ENCODE measurements around the gene MRPS2. TPM values are rescaled to one million over a fixed set of nuclear protein-coding genes. Genes with fewer than 3 reads are reported as not detected.

The MRPS2 gene
- total and polyA plus RNA-seq, 4 donors: 10.9 to 71.8 (median 31.5) TPM

GRCh38 chr9:135485832-135486231, 14.7 kb upstream of the MRPS2 start (continued):
- no peak for TF ChIP-seq TAF1 (conservative IDR thresholded peaks at IDR 0.05)
- TF ChIP-seq FOXA2 (IDR thresholded peaks at IDR 0.05): no peak
- TF ChIP-seq MAX (IDR thresholded peaks at IDR 0.05): no peak
- no peak for TF ChIP-seq RAD21 (IDR thresholded peaks at IDR 0.05)
- no peak for TF ChIP-seq GABPA (IDR thresholded peaks at IDR 0.05 in 1 of 2, conservative IDR thresholded peaks at IDR 0.05 in 1 of 2)
- no peak for TF ChIP-seq CTCF (IDR thresholded peaks at IDR 0.05; ENCODE audit: low read depth, low read length, missing input control)
- TF ChIP-seq EGR1 (IDR thresholded peaks at IDR 0.05; ENCODE audit: low read depth in 2 of 2): no peak
- no peak for TF ChIP-seq HNF4A (conservative IDR thresholded peaks at IDR 0.05)
- TF ChIP-seq RXRA (IDR thresholded peaks at IDR 0.05): no peak

GRCh38 chr9:135486267-135487065, 14.0 kb upstream of the MRPS2 start:
- H3K36me3 ChIP-seq (ENCODE audit: control insufficient read depth in 4 of 4, insufficient read depth in 3 of 4, low read depth in 1 of 4, low read length in 3 of 4): peaks cover 2 to 32% (median 10%) of the 10 kb centered on the region in 4 donors
- no peak for DNase-seq (ENCODE audit: low spot score)
- 95% methylated on average over 33 of the region's 33 CpGs for WGBS

More at GRCh38 chr9:135486267-135487065, 14.0 kb upstream of the MRPS2 start:
- no peak overlapping the region for H3K27ac ChIP-seq (ENCODE audit: low read depth in 1 of 2, low read length in 2 of 2)
- no peaks in the 10 kb centered on the region for H3K9me3 ChIP-seq (ENCODE audit: control insufficient read depth in 4 of 4, low read length in 3 of 4)
- peaks cover 2 to 34% (median 20%) of the 10 kb centered on the region in 4 donors for H3K4me1 ChIP-seq (ENCODE audit: control insufficient read depth in 4 of 4, insufficient read depth in 4 of 4, low read length in 3 of 4)
- no peak for TF ChIP-seq FOXA1 (IDR thresholded peaks at IDR 0.05)
- no peak for TF ChIP-seq FOXA2 (IDR thresholded peaks at IDR 0.05)
- TF ChIP-seq RXRA (IDR thresholded peaks at IDR 0.05): no peak
- TF ChIP-seq YY1 (IDR thresholded peaks at IDR 0.05): no peak
- TF ChIP-seq ZBTB33 (IDR thresholded peaks at IDR 0.05): no peak
- no peak for TF ChIP-seq HNF4G (IDR thresholded peaks at IDR 0.05)
- no peak for TF ChIP-seq MAX (IDR thresholded peaks at IDR 0.05)
- no peak for TF ChIP-seq ATF3 (IDR thresholded peaks at IDR 0.05)
- no peak for TF ChIP-seq SP1 (IDR thresholded peaks at IDR 0.05)
- TF ChIP-seq TAF1 (conservative IDR thresholded peaks at IDR 0.05): no peak
- TF ChIP-seq CTCF (IDR thresholded peaks at IDR 0.05; ENCODE audit: low read depth, low read length, missing input control): no peak
- TF ChIP-seq JUND (IDR thresholded peaks at IDR 0.05): no peak
- no peak for TF ChIP-seq EGR1 (IDR thresholded peaks at IDR 0.05; ENCODE audit: low read depth in 2 of 2)
- no peak overlapping the region for H3K4me3 ChIP-seq (ENCODE audit: low read depth in 1 of 3, low read length in 3 of 3)
- no peaks in the 10 kb centered on the region for H3K27me3 ChIP-seq (ENCODE audit: control insufficient read depth in 4 of 4, insufficient read depth in 4 of 4, low read length in 3 of 4)
- no peak overlapping the region for H3K9ac ChIP-seq (ENCODE audit: low read depth in 1 of 2, low read length in 2 of 2)

Data from liver (tissue), 9 donors.